HG03575 (cell line): ENCODE data around the gene PHGDH.
"Not testable (repeated sequence)": the region's sequence is repeated elsewhere in the genome, so short reads cannot be mapped to it uniquely, and the experiment has no call there.

Experiments
- ATAC-seq: cut with Tn5 transposase; IDR thresholded peaks from one replicate; pipeline ENCODE4 v1.9.1; 2021; ENCODE audit not compliant: unreplicated experiment, insufficient number of reproducible peaks, low FRiP score; ENCODE audit errors: extremely low read depth

The PHGDH gene

GRCh38 chr1:119781434-119782210 lies 69.9 kb downstream of the PHGDH start:
- ATAC-seq, result no peak

- ATAC-seq, result no peak
Observed at GRCh38 chr1:119782631-119783325, 71.0 kb downstream of the PHGDH start.

- ATAC-seq, result no peak
Observed at GRCh38 chr1:119783354-119784185, 71.8 kb downstream of the PHGDH start.

- ATAC-seq, result no peak
Observed at GRCh38 chr1:119784191-119784781, 72.6 kb downstream of the PHGDH start.

GRCh38 chr1:119786046-119786445 lies 74.3 kb downstream of the PHGDH start:
- not testable (repeated sequence) for ATAC-seq

- ATAC-seq, result not testable (repeated sequence)
Observed at GRCh38 chr1:119786473-119787050, 74.8 kb downstream of the PHGDH start.

GRCh38 chr1:119787776-119788175 lies 76.0 kb downstream of the PHGDH start:
- no peak for ATAC-seq

GRCh38 chr1:119790451-119791198 lies 78.9 kb downstream of the PHGDH start:
- no peak for ATAC-seq

GRCh38 chr1:119791377-119791776 lies 79.6 kb downstream of the PHGDH start:
- ATAC-seq, result no peak
